ENCODE measurements around the gene ACYP2.
A peak's percentile ranks its signal among the peaks of the same experiment; 100 is the strongest.

The ACYP2 gene

DNA sequence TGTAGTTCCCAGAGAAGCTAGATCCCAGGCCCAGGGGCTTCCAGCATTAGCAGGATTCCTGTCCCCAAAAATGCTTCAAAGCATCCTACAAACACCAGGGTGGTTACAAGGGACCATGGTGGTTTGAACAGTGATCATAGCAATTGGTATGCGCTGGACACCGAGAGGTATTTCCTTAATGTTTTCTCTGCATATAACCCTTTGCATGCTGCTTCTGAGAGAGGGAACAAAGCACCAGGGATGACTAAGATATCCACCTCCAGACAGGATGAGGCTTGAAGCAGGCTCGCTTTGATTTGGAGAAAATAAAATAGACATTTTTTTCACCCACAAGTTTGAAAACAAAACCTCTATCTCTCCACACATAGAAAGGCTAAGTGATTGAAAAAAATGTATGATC is 191.1 kb downstream of the ACYP2 start:
- no peak overlapping the region for H3K4me3 ChIP-seq (ENCODE audit: low read length)
- no peak for DNase-seq (ENCODE audit: low read depth)
- TF ChIP-seq, protein P1, sequence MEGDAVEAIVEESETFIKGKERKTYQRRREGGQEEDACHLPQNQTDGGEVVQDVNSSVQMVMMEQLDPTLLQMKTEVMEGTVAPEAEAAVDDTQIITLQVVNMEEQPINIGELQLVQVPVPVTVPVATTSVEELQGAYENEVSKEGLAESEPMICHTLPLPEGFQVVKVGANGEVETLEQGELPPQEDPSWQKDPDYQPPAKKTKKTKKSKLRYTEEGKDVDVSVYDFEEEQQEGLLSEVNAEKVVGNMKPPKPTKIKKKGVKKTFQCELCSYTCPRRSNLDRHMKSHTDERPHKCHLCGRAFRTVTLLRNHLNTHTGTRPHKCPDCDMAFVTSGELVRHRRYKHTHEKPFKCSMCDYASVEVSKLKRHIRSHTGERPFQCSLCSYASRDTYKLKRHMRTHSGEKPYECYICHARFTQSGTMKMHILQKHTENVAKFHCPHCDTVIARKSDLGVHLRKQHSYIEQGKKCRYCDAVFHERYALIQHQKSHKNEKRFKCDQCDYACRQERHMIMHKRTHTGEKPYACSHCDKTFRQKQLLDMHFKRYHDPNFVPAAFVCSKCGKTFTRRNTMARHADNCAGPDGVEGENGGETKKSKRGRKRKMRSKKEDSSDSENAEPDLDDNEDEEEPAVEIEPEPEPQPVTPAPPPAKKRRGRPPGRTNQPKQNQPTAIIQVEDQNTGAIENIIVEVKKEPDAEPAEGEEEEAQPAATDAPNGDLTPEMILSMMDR (conservative IDR thresholded peaks at IDR 0.05; ENCODE audit: low read depth, low read length), result no peak

DNA sequence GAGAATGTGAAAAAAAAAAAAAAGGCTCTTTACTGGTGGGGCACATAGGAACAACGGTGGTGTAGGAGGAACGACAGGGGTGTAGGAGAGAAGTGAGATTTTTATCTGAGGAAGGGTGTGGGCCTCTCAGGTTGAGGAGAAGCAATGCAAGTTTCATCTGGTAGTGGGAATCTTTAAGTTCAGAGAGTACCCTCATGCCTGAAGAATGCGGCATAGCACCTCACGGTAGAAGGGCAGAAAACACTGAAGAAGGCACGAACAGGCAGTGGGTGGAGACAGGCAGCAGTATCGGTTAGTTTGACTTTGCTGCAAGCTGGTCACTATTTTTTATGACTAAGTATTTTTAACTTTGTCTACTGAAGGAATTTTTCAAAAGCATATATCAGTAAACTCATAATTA is 192.8 kb downstream of the ACYP2 start:
- no peak overlapping the region for H3K4me3 ChIP-seq (ENCODE audit: low read length)
- TF ChIP-seq, protein P1 (conservative IDR thresholded peaks at IDR 0.05; ENCODE audit: low read depth, low read length), result no peak
- no peak for DNase-seq (ENCODE audit: low read depth)

DNA sequence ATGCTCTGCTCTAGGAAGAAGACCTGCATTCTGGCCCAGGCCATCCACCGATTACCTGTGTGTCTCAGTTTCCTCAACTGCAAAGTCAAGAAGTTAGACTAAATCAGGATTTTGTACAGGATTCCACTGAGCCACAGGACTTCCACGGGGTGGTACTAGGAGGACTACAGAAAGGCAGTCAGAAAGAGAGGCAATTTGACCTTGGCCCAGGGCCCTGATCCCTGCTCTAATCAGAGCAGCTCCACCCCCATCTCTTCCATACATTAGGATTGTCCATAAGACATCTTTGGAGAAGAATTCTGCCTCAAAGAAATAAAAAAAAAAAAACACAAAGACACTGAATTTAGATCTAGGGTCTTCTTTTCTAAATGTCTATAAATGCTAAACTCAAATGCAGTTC is 193.4 kb downstream of the ACYP2 start:
- TF ChIP-seq, protein P1 (conservative IDR thresholded peaks at IDR 0.05; ENCODE audit: low read depth, low read length), result no peak
- H3K4me3 ChIP-seq (ENCODE audit: low read length), result no peak overlapping the region
- no peak for DNase-seq (ENCODE audit: low read depth)

DNA sequence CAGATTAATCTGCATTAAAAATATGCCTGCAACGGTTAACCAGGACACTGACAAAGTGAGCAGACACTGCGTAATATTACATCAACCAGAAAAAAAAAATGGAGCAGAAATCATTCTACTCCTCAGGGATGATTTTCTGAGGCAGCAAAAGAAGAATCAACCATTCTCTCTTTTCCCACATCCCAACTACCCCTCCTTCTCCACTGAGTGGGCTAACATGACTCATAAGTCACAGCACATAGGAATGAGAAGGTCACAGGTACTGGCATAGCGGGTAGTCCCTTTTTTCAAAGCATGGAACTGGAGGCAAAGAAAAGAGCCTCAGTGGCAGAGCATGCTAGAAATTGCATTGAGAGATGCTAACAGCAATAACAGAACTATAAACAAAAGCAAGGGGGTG is 194.9 kb downstream of the ACYP2 start:
- DNase-seq (ENCODE audit: low read depth), result peak; percentile 13
- TF ChIP-seq, protein P1 (conservative IDR thresholded peaks at IDR 0.05; ENCODE audit: low read depth, low read length), result no peak
- H3K4me3 ChIP-seq (ENCODE audit: low read length), result no peak overlapping the region

DNA sequence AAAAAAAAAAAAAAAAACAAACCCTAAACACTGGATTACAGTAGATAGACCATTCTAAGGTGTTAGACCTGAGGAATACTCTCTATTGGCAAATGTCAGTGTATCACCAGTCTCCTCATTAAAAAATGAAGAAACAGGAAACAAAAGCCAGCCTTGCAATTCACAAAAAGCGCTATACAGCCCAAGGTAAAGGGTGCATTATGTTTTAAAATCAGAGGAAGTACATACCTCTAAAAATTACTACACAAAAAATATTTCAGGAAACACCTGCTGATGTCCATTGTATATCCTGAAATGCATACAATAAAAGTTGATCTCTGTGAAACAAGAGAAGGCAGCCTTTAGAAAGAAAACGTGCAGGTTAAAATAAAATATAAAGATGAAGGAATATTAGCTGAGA is 195.5 kb downstream of the ACYP2 start:
- TF ChIP-seq, protein P1 (conservative IDR thresholded peaks at IDR 0.05; ENCODE audit: low read depth, low read length), result no peak
- no peak for DNase-seq (ENCODE audit: low read depth)
- H3K4me3 ChIP-seq (ENCODE audit: low read length), result no peak overlapping the region

DNA sequence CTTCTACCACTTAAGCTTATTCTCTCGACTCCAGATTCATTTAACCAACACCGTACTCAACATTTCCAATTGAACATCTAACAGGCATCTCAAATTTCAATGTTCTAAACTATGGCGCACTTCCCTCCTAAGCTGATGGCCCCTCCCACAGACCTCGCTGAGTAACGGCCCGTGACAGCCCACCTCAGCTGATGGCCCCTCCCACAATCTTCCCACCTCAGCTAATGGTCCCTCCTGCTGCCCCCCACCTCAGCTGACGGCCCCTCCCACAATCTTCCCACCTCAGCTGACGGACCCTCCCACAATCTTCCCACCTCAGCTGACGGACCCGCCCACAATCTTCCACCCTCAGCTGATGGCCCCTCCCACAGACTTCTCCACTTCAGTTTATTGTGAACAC is 197.7 kb downstream of the ACYP2 start:
- H3K4me3 ChIP-seq (ENCODE audit: low read length), result no peak overlapping the region
- no peak for DNase-seq (ENCODE audit: low read depth)
- TF ChIP-seq, protein P1 (conservative IDR thresholded peaks at IDR 0.05; ENCODE audit: low read depth, low read length), result no peak

DNA sequence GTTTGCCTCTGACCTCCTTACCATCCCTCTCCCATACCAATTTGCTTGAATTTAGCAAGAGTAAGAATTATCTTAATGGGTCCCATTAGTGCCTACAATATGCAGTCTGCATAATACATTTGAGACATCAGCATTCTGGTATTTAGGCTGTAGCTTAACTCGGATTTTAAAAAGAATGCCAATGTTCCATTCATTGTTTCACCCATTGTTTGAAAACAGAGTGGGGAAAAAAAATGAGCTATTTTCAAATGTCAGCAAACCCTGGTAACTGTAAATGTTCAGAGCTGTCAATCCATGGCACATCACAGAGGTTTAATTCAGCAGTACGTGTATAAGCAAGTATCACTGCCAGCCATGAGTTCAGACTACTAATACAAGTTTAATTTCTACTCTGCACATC is 202.6 kb downstream of the ACYP2 start:
- peak; percentile 9 for DNase-seq (ENCODE audit: low read depth)
- TF ChIP-seq, protein P1 (conservative IDR thresholded peaks at IDR 0.05; ENCODE audit: low read depth, low read length), result no peak
- no peak overlapping the region for H3K4me3 ChIP-seq (ENCODE audit: low read length)
